HG03432 (cell line): Measurements from ENCODE around the gene NID1.

Source experiments
- ATAC-seq: cut with Tn5 transposase; IDR thresholded peaks from one replicate; pipeline ENCODE4 v1.9.1; 2021; ENCODE audit warnings: mild to moderate bottlenecking, moderate library complexity; ENCODE audit not compliant: unreplicated experiment

The NID1 gene, protein sequence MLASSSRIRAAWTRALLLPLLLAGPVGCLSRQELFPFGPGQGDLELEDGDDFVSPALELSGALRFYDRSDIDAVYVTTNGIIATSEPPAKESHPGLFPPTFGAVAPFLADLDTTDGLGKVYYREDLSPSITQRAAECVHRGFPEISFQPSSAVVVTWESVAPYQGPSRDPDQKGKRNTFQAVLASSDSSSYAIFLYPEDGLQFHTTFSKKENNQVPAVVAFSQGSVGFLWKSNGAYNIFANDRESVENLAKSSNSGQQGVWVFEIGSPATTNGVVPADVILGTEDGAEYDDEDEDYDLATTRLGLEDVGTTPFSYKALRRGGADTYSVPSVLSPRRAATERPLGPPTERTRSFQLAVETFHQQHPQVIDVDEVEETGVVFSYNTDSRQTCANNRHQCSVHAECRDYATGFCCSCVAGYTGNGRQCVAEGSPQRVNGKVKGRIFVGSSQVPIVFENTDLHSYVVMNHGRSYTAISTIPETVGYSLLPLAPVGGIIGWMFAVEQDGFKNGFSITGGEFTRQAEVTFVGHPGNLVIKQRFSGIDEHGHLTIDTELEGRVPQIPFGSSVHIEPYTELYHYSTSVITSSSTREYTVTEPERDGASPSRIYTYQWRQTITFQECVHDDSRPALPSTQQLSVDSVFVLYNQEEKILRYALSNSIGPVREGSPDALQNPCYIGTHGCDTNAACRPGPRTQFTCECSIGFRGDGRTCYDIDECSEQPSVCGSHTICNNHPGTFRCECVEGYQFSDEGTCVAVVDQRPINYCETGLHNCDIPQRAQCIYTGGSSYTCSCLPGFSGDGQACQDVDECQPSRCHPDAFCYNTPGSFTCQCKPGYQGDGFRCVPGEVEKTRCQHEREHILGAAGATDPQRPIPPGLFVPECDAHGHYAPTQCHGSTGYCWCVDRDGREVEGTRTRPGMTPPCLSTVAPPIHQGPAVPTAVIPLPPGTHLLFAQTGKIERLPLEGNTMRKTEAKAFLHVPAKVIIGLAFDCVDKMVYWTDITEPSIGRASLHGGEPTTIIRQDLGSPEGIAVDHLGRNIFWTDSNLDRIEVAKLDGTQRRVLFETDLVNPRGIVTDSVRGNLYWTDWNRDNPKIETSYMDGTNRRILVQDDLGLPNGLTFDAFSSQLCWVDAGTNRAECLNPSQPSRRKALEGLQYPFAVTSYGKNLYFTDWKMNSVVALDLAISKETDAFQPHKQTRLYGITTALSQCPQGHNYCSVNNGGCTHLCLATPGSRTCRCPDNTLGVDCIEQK

DNA sequence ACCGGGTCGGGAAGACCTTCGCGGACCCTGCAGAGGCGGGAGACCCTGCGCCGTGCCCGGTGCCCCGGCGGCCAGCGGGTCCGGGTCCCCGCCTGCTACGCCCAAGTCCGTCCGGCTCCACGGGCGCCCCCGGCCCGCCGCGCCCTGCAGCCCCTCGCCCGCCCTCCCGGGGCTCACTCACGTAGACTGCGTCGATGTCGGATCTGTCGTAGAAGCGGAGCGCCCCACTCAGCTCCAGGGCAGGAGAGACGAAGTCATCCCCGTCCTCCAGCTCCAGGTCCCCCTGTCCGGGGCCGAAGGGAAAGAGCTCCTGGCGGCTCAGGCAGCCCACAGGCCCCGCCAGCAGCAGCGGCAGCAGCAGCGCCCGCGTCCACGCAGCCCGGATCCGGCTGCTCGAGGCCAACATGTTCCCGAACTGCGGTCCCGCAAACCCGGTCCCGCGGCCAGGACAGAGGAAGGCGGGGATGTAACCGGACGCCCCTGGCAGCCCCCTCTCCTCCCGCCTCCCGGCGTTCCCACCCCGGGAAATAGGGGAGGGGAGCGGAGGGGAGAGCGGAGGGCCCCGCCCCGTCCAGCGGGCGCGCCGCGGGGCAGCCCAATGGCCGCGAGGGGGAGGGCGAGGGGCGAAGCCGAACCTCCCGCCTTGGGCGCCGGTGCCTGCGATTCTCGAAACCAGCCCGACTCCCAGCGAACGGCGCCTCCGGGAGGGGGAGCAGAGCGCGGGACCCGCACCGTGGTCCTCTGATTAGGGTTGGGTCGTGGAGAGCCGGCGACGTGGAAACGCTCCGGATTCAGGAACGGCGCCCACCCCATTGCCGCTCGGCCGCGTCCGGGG lies at the start of gene NID1:
NID1 (minus strand) TSS at position 417 of the 835 bp plus-strand sequence; CDS start at position 406, 11 bp downstream.
- peak; percentile 38 for ATAC-seq

DNA sequence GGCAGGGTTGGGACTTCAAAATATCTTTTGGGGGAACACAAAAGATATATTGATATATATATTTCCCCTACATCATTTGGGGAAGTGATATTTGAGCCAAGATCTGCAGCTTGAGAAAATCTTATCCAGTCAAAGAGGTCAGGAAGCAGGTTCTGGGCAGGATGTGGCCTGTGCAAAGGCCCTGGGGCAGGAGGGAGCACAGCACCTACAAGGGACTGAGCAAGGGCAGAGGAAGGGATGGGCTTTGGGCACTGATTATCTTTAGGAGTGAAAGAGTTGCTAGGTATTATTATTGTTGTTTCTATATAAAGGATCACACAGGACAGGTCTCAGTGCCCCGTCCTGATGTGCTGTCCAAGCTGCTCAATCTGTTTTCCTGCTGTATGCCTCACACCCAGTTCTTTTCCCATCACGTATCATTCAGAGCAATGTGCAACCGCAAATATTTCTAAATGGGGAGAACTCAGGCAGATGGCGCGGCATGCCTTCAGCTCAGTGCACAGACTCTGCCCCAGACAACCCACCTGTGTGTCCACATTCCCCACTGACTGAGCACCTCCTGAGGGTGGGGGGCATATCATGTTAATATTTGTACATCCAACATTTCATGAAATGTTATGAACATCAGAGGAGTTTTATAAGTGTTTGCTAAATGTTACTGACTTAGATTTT lies 49.3 kb upstream of the NID1 start:
- no peak for ATAC-seq

DNA sequence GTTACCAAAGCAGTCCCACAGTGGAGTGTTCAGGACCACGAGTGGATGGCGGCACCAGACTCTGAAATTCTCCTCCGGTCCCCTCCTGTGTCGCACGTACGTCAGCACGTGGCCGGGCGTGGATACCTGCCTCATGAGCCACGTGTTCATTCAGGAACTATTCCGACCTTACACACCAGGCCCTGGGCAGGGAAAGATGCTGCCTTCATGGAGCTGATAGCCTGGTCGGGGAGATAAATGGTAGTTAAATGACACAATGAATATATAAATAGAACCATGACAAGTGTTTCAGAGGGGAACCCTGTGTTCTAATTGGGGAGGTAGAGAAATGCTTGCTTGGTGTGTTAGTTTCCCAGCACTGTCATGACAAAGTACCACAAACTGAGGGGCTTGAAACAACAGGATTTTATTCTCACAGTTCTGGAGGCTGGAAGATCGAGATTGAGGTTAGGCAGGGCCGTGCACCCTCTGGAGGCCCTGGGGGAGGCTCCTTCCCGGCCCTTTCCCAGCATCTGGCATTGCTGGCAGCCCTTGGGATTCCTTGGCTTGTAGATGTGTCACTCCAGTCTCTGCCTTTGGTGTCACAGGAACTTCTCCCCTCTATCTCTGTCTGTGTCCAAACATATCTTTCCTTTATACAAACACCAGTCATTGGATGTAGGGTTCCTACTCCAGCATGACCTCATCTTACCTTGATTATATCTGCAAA lies 48.6 kb upstream of the NID1 start:
- no peak for ATAC-seq

DNA sequence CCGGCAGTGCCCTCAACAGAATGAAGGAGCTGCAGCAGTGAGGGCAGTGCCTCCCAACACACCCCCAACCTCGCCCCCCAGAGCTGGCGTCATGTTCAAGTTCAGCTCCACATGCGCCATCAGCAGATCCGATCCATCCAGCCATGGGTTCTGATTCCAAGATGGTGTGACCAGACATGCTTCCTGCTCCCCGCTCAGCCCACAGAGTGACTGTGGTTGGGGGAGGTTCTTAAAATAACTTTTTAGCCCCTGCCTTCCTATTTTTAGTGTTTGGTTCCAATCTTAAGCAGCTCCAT lies 47.4 kb upstream of the NID1 start:
- no peak for ATAC-seq

DNA sequence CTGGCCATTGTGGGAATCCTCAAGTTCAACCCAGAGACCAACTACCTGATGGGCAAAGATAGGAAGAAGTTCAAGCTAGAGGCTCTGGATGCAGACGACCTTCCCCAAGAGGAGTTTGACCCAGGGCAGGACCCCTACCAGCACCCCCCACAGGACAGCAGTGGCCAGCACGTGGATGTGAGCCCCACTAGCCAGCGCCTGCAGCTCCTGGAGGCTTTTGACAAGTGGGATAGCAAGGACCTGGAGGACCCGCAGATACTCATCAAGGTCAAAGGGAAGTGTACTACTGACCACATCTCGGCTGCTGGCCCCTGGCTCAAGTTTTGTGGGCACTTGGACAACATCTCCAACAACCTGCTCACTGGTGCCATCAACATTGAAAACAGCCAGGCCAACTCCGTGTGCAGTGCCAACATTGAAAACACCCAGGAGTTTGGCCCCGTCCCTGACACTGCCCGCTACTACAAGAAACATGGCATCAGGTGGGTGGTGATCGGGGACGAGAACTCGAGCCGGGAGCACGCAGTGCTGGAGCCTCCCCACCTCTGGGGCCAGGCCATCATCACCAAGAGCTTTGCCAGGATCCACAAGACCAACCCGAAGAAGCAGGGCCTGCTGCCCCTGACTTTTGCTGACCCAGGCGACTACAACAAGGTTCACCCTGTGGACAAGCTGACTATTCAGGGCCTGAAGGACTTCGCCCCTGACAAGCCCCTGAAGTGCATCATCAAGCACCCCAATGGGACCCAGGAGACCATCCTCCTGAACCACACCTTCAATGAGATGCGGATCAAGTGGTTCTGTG lies 46.8 kb upstream of the NID1 start:
- ATAC-seq, result no peak

DNA sequence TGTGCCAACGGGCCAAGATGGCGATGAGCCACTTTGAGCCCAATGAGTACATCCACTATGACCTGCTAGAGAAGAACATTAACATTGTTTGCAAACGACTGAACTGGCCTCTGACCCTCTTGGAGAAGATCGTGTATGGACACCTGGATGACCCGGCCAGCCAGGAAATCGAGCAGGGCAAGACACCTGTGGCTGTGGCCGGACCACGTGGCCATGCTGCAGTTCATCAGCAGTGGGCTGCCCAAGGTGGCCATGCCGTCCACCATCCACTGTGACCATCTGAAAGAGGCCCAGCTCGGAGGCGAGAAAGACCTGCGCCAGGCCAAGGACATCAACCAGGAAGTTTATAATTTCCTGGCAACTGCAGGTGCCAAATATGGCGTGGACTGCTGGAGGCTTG lies 45.2 kb upstream of the NID1 start:
- ATAC-seq, result no peak

DNA sequence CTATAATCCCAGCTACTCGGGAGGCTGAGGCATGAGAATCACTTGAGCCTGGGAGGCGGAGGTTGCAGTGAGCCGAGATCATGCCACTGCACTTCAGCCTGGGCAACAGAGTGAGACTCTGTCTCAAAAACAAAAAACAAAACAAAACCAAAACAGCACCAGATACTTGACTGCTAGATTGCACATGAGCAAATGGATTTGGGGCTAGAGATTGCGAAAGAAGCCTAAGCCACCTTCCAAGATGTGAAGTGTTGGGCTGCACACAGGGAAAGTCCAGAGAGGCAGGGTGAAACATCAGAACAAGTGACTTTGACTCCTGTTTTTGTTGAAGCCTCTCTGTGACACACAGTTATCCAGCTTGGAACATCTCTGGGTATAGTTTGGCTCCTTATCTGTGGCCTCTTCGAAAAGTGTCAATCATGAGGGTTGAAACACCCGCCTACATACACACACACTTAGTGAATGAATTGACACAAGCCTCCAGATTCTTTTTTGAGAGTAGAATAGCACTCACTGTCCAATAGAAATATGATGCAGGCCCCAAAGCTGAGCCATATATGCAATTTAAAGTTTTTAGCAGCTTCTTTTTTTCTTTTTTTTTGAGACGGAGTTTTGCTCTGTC lies 43.2 kb upstream of the NID1 start:
- no peak for ATAC-seq

DNA sequence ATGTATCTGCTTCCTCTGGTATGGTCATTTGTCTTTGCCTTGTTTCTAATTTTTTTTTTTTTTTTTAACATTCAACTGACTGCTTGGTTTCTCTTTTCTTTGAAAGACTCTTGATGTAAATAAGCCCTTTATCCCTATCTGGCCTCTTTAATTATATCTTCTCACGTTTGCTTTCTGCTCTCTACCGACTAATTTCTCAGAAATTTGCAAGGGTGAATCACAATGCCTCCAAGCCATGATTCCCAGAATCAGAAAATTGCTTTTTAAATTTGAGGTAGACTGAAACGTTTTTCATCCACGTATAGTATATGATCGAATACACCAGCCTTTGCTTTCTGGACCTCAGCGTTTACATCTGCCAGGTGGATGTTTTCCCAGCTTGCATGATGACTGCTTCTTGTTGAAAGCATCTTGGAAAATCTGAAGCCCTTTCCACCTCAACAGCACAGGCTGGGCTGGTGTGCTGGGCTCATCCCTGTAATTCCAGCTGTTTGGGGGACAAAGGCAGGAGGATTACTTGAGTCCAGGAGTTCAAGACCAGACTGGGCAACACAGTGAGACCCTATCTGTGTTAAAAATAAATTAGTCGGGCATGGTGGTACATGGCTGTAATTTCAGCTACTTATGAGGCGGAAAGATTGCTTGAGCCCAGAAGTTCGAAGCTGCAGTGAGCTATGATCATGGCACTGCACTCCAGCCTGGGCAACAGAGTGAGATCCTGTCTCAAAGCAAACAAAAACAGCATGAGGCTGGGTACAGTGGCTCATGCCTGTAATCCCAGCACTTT lies 42.4 kb upstream of the NID1 start:
- no peak for ATAC-seq

DNA sequence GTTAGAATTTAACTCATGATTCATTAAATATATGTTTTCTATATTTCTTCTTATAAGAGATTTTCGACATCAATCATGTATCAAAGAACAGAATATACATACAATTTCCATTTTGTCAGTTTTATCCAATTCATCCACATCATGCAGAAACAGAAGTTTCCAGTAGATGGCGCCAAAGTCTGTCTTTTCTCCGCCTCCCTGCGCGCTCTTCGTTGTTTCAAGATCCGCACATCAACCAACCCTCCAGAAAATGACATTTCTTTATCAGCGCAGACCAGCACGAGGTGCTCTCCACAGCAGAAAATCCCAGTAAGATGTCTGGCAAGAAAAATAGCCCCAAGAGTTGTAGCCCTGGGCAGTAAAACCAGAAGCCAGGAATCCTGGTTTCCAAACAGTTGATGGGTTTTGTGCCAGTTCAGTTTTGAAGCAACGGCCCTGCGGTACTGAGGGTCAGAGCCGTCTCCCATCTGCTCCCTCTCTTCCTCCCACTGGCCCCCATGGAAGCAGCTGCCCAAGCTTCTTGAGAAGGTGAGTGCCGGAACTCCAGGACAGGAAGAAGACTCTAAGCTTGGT lies 38.8 kb upstream of the NID1 start:
- ATAC-seq, result peak; percentile 69

DNA sequence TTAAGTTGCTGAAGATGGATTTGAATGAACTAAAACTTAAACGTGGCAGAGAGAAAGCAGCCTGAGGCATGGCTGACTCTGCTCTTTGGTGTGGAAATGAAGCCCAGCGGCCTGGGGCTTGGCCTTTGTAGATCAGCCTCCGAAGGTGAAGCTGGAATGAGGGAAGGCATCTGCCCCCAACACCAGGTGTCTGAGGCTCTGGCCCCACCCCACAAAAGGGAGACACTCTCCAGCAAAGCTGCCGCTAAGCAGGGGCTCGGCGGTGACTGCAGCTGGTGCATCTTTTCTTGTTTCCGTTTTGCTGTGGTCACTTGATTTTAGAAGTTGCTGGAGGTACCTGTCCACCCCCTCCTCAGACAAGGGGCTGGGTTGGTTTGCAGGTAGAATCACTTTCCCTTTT lies 38.2 kb upstream of the NID1 start:
- no peak for ATAC-seq

DNA sequence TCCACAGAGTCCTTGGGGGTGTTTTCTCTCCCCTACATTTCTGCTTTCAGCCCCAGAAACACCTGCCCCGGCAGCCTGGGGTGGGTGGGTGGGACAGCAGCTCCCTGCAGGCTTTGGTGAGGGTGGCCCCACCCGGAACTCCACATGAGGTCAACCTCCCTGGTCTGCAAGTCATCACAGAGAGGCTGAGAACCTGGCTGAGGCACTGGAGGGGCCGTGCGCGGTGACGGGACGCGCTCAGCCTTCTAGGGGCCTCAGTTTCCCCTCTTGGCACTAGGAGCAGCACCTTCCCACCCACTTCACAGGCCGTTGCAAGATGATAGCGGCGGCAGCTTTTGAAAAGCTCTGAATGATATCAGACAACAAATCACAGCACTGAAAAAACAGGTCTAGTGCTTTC lies 37.7 kb upstream of the NID1 start:
- no peak for ATAC-seq

DNA sequence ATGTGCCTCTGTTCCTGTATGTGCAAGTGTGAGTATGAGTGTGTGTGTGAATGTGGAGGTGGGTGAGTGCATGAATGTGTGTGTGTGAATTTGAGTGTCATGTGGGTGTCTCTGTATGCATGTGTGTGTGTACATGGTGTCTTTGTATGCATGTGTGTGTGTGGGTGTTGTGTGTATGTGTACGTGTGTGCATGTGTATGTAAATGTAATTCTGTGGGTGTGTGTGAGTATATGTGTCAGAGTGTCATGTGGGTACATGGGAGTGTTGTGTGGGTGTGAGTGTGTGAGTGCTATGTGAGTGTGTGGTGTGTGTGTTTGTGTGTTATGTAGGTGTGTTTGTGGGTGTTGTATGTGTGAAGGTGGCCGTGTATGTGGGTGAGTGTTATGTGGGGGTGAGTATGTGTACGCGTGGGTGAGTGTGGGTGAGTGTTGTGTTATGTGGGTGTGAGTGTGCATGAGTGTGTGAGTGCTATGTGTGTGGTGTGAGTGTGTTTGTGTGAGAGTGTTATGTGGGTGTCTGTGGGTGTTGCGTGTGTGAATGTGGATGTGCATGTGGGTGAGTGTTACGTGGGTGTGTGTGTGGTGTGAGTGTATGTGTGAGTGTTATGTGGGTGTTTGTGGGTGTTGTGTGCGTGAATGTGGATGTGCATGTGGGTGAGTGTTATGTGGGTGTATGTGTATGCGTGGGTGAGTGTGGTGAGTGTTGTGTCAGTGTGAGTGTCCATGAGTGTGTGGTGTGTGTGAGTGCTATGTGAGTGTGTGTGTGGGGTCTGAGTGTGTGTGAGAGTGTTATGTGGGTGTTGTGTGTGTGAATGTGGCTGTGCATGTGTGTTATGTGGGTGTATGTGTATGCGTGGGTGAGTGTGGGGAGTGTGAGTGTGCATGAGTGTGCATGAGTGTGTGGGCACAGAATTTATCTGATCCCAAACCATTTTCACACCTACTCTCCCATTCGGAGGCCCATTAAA lies 36.6 kb upstream of the NID1 start:
- ATAC-seq, result no peak

DNA sequence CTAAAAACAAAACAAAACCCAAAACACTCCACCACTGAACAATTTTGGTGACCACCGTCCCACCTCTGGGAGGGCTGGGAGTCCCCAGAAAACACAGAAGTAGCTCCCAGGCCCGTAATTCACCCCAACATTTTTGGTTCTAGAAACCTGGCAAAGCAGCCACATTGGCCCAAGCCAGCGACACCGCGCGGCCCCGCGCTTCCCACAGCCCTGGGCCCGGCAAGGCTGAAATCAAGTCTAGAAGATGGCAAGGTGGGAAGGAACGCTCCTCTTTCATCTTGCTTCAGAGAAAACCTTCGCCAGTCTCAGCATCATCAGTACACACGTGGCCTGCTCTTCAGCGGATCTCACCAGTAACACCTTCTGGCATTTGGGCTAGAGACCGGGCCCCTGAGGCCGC lies 35.9 kb upstream of the NID1 start:
- no peak for ATAC-seq

DNA sequence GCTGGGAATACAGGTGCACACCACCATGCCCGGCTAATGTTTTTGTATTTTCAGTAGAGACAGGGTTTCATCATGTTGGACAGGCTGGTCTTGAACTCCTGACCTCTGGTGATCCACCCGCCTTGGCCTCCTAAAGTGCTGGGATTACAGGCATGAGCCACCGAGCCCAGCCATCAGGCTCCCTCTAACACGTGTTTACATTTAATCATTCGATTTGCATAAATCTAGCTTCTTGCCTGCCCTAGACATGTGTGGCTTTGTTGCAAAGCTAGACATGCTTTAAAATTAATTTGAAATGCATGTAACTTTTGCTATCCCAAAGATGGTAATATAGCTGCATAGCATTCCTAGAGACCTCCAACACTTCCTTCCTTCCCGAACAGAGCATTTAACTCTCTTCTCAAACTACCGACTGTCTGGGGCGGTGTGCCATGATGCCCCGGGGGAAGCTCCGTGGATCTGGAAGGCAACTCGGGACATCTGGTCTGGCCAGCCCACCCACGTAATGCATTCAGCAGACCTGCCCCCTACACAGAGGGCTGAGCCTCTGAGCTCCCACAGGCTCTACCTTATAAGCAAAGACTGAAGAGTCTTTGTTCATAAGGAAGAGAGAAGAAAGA lies 34.6 kb upstream of the NID1 start:
- no peak for ATAC-seq

DNA sequence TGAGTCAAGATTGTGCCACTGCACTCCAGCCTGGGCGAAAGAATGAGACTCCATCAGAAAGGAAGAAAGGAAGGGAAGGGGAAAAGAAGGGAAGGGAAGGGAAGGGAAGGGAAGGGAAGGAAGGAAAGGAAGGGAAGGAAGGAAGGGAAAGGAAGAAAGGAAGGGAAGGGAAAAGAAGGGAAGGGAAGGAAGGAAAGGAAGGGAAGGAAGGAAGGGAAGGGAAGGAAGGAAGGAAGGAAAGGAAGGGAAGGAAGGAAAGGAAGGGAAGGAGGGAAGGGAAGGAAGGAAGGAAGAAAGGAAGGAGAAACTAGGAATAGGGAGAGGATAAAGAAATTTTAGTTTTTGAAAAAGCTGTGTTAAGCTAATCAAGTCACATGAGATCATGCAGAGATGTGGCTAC lies 33.4 kb upstream of the NID1 start:
- no peak for ATAC-seq
